ENCODE measurements around the gene EEF2K.

The EEF2K gene

GRCh38 chr16:22267764-22268163 lies 61.7 kb downstream of the EEF2K start:
- no peaks in the 10 kb centered on the region for H3K79me1 ChIP-seq (ENCODE audit: low read depth, low read length)
- no peak for DNase-seq (ENCODE audit: low spot score)
- peaks cover 3 to 14% of the 10 kb centered on the region in 2 donors for H3K36me3 ChIP-seq (replicated peaks in 1 of 2; ENCODE audit: control insufficient read depth in 2 of 2, insufficient read depth in 2 of 2, low read length in 2 of 2)
- no peak overlapping the region for H2BK5ac ChIP-seq (ENCODE audit: low read length)
- H3K4ac ChIP-seq (ENCODE audit: low read length), result no peak overlapping the region
- no peak overlapping the region for H2BK12ac ChIP-seq (ENCODE audit: low read length)
- no peak overlapping the region for H3K18ac ChIP-seq (ENCODE audit: low read length)
- H2AFZ ChIP-seq (ENCODE audit: low read length), result no peak overlapping the region
- no peak overlapping the region for H3K4me2 ChIP-seq (ENCODE audit: insufficient read depth, low read length, poor library complexity, severe bottlenecking)
- no peak overlapping the region for H3K14ac ChIP-seq (ENCODE audit: low read length)
- no peaks in the 10 kb centered on the region for H3K4me1 ChIP-seq (ENCODE audit: control insufficient read depth in 2 of 2, insufficient read depth in 1 of 2, low read depth in 1 of 2, low read length in 2 of 2)
- H3K27me3 ChIP-seq (ENCODE audit: control insufficient read depth in 3 of 3, insufficient read depth in 3 of 3, low read depth in 1 of 3, low read length in 3 of 3), result no peaks in the 10 kb centered on the region
- no peak overlapping the region for H3K9ac ChIP-seq (ENCODE audit: low read depth, low read length, poor library complexity)
- no CpG with 5 or more reads among the region's 8 CpGs for WGBS, 2 donors (ENCODE audit: extremely low coverage in 2 of 2, insufficient read length in 2 of 2, insufficient replicate concordance in 1 of 2)
- H3K9me3 ChIP-seq (replicated peaks in 1 of 2; ENCODE audit: control insufficient read depth in 2 of 2, insufficient read depth in 1 of 2, low read depth in 1 of 2, low read length in 2 of 2), result peaks cover 0 to 2% of the 10 kb centered on the region in 2 donors
- H2BK15ac ChIP-seq (ENCODE audit: low read length), result no peak overlapping the region
- H3K27ac ChIP-seq (replicated peaks; ENCODE audit: low read length), result no peak overlapping the region
- no peak overlapping the region for H3K23ac ChIP-seq (ENCODE audit: low read depth, low read length, poor library complexity)
- no peak overlapping the region for H3K4me3 ChIP-seq (ENCODE audit: low read length in 2 of 2)
- H4K8ac ChIP-seq (ENCODE audit: low read depth, low read length), result no peak overlapping the region
- H4K91ac ChIP-seq (ENCODE audit: low read depth, low read length, poor library complexity), result no peak overlapping the region
- no peak overlapping the region for H2AK5ac ChIP-seq (ENCODE audit: low read depth, low read length)
- H2BK120ac ChIP-seq (ENCODE audit: low read depth, low read length), result no peak overlapping the region

- no peak overlapping the region for H2AK5ac ChIP-seq (ENCODE audit: low read depth, low read length)
- H3K4me2 ChIP-seq (ENCODE audit: insufficient read depth, low read length, poor library complexity, severe bottlenecking), result no peak overlapping the region
- H3K4ac ChIP-seq (ENCODE audit: low read length), result no peak overlapping the region
- H2BK120ac ChIP-seq (ENCODE audit: low read depth, low read length), result no peak overlapping the region
- no peak overlapping the region for H2BK15ac ChIP-seq (ENCODE audit: low read length)
- H2AFZ ChIP-seq (ENCODE audit: low read length), result no peak overlapping the region
- no peak overlapping the region for H3K27ac ChIP-seq (replicated peaks; ENCODE audit: low read length)
- H3K4me1 ChIP-seq (ENCODE audit: control insufficient read depth in 2 of 2, insufficient read depth in 1 of 2, low read depth in 1 of 2, low read length in 2 of 2), result no peaks in the 10 kb centered on the region
- no peak overlapping the region for H4K91ac ChIP-seq (ENCODE audit: low read depth, low read length, poor library complexity)
- no peak for DNase-seq (ENCODE audit: low spot score)
- H3K23ac ChIP-seq (ENCODE audit: low read depth, low read length, poor library complexity), result no peak overlapping the region
- no peak overlapping the region for H3K14ac ChIP-seq (ENCODE audit: low read length)
- H2BK5ac ChIP-seq (ENCODE audit: low read length), result no peak overlapping the region
- no peak overlapping the region for H3K4me3 ChIP-seq (ENCODE audit: low read length in 2 of 2)
- WGBS, 2 donors (ENCODE audit: extremely low coverage in 2 of 2, insufficient read length in 2 of 2, insufficient replicate concordance in 1 of 2), result no CpG with 5 or more reads among the region's 3 CpGs
- no peaks in the 10 kb centered on the region for H3K27me3 ChIP-seq (ENCODE audit: control insufficient read depth in 3 of 3, insufficient read depth in 3 of 3, low read depth in 1 of 3, low read length in 3 of 3)
- H3K9ac ChIP-seq (ENCODE audit: low read depth, low read length, poor library complexity), result no peak overlapping the region
- no peak overlapping the region for H3K18ac ChIP-seq (ENCODE audit: low read length)
- peaks cover 0 to 2% of the 10 kb centered on the region in 2 donors for H3K9me3 ChIP-seq (replicated peaks in 1 of 2; ENCODE audit: control insufficient read depth in 2 of 2, insufficient read depth in 1 of 2, low read depth in 1 of 2, low read length in 2 of 2)
- no peaks in the 10 kb centered on the region for H3K79me1 ChIP-seq (ENCODE audit: low read depth, low read length)
- H2BK12ac ChIP-seq (ENCODE audit: low read length), result no peak overlapping the region
- no peak overlapping the region for H4K8ac ChIP-seq (ENCODE audit: low read depth, low read length)
- H3K36me3 ChIP-seq (replicated peaks in 1 of 2; ENCODE audit: control insufficient read depth in 2 of 2, insufficient read depth in 2 of 2, low read length in 2 of 2), result peaks cover 9 to 28% of the 10 kb centered on the region in 2 donors
Observed at GRCh38 chr16:22270525-22270924, 64.4 kb downstream of the EEF2K start.

GRCh38 chr16:22272870-22273650 lies 67.0 kb downstream of the EEF2K start:
- H2BK15ac ChIP-seq (ENCODE audit: low read length), result no peak overlapping the region

GRCh38 chr16:22274916-22275315 lies 68.8 kb downstream of the EEF2K start:
- no peak overlapping the region for H2BK120ac ChIP-seq (ENCODE audit: low read depth, low read length)
- H3K14ac ChIP-seq (ENCODE audit: low read length), result no peak overlapping the region
- DNase-seq (ENCODE audit: low spot score), result no peak
- H3K9ac ChIP-seq (ENCODE audit: low read depth, low read length, poor library complexity), result no peak overlapping the region
- no peak overlapping the region for H2BK12ac ChIP-seq (ENCODE audit: low read length)
- H3K18ac ChIP-seq (ENCODE audit: low read length), result no peak overlapping the region
- no CpG with 5 or more reads among the region's 1 CpG for WGBS, 2 donors (ENCODE audit: extremely low coverage in 2 of 2, insufficient read length in 2 of 2, insufficient replicate concordance in 1 of 2)
- H4K8ac ChIP-seq (ENCODE audit: low read depth, low read length), result no peak overlapping the region
- H3K27me3 ChIP-seq (ENCODE audit: control insufficient read depth in 3 of 3, insufficient read depth in 3 of 3, low read depth in 1 of 3, low read length in 3 of 3), result no peaks in the 10 kb centered on the region
- no peak overlapping the region for H4K91ac ChIP-seq (ENCODE audit: low read depth, low read length, poor library complexity)
- H3K23ac ChIP-seq (ENCODE audit: low read depth, low read length, poor library complexity), result no peak overlapping the region
- no peak overlapping the region for H3K4me2 ChIP-seq (ENCODE audit: insufficient read depth, low read length, poor library complexity, severe bottlenecking)
- H2AFZ ChIP-seq (ENCODE audit: low read length), result no peak overlapping the region
- H3K4me3 ChIP-seq (ENCODE audit: low read length in 2 of 2), result no peak overlapping the region
- no peaks in the 10 kb centered on the region for H3K79me1 ChIP-seq (ENCODE audit: low read depth, low read length)
- no peak overlapping the region for H3K27ac ChIP-seq (replicated peaks; ENCODE audit: low read length)
- H3K4ac ChIP-seq (ENCODE audit: low read length), result no peak overlapping the region
- H3K4me1 ChIP-seq (ENCODE audit: control insufficient read depth in 2 of 2, insufficient read depth in 1 of 2, low read depth in 1 of 2, low read length in 2 of 2), result no peaks in the 10 kb centered on the region
- no peaks in the 10 kb centered on the region for H3K9me3 ChIP-seq (replicated peaks in 1 of 2; ENCODE audit: control insufficient read depth in 2 of 2, insufficient read depth in 1 of 2, low read depth in 1 of 2, low read length in 2 of 2)
- peaks cover 5 to 20% of the 10 kb centered on the region in 2 donors for H3K36me3 ChIP-seq (replicated peaks in 1 of 2; ENCODE audit: control insufficient read depth in 2 of 2, insufficient read depth in 2 of 2, low read length in 2 of 2)
- no peak overlapping the region for H2BK5ac ChIP-seq (ENCODE audit: low read length)
- H2AK5ac ChIP-seq (ENCODE audit: low read depth, low read length), result no peak overlapping the region
- no peak overlapping the region for H2BK15ac ChIP-seq (ENCODE audit: low read length)

More at GRCh38 chr16:22272870-22273650, 67.0 kb downstream of the EEF2K start:
- Histone ChIP-seq H3K18ac (ENCODE audit: low read length) (no peak overlapping the region), H4K8ac (ENCODE audit: low read depth, low read length) (no peak overlapping the region), H3K4me3 (ENCODE audit: low read length in 2 of 2) (no peak overlapping the region), H3K36me3 (replicated peaks in 1 of 2; ENCODE audit: control insufficient read depth in 2 of 2, insufficient read depth in 2 of 2, low read length in 2 of 2) (peaks cover 7 to 19% of the 10 kb centered on the region in 2 donors), H3K9me3 (replicated peaks in 1 of 2; ENCODE audit: control insufficient read depth in 2 of 2, insufficient read depth in 1 of 2, low read depth in 1 of 2, low read length in 2 of 2) (no peaks in the 10 kb centered on the region), H3K27ac (replicated peaks; ENCODE audit: low read length) (no peak overlapping the region), H3K14ac (ENCODE audit: low read length) (no peak overlapping the region), H2AFZ (ENCODE audit: low read length) (no peak overlapping the region), H2AK5ac (ENCODE audit: low read depth, low read length) (no peak overlapping the region), H3K23ac (ENCODE audit: low read depth, low read length, poor library complexity) (no peak overlapping the region), H3K4ac (ENCODE audit: low read length) (no peak overlapping the region), H2BK120ac (ENCODE audit: low read depth, low read length) (no peak overlapping the region), H3K4me2 (ENCODE audit: insufficient read depth, low read length, poor library complexity, severe bottlenecking) (no peak overlapping the region), H3K4me1 (ENCODE audit: control insufficient read depth in 2 of 2, insufficient read depth in 1 of 2, low read depth in 1 of 2, low read length in 2 of 2) (no peaks in the 10 kb centered on the region), H3K79me1 (ENCODE audit: low read depth, low read length) (no peaks in the 10 kb centered on the region), H3K27me3 (ENCODE audit: control insufficient read depth in 3 of 3, insufficient read depth in 3 of 3, low read depth in 1 of 3, low read length in 3 of 3) (no peaks in the 10 kb centered on the region), H3K9ac (ENCODE audit: low read depth, low read length, poor library complexity) (no peak overlapping the region), H4K91ac (ENCODE audit: low read depth, low read length, poor library complexity) (no peak overlapping the region), H2BK12ac (ENCODE audit: low read length) (no peak overlapping the region), H2BK5ac (ENCODE audit: low read length) (no peak overlapping the region)
- DNase-seq (ENCODE audit: low spot score), result no peak
- no CpG with 5 or more reads among the region's 8 CpGs for WGBS, 2 donors (ENCODE audit: extremely low coverage in 2 of 2, insufficient read length in 2 of 2, insufficient replicate concordance in 1 of 2)
